ENCODE results near the gene DCN.

DCN gene

GRCh38 chr12:91098941-91099340 lies 83.7 kb downstream of the DCN start:
- no peak for DNase-seq

GRCh38 chr12:91098461-91098860 lies 84.2 kb downstream of the DCN start:
- DNase-seq = no peak

DNA sequence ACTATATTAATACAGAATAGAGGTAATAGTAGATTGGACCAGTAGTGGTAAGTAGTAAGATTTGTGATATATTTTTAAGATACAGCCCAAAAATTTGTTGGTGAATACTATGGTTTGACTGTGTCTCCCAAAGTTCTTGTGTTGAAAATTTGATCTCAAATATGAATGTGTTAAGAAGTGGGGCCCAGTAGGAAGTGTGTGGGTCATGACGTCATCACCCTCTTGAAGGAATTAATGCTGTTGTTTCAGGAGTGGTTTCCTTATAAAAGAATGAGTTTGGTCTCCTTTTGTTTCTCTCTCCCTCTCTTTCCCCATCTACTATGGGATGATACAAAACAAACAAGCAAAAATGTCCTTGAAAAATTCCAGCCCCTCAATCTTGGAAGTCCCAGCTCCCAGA lies 87.7 kb downstream of the DCN start:
- no peak for DNase-seq

GRCh38 chr12:91094032-91094662 lies 88.5 kb downstream of the DCN start:
- no peak for DNase-seq

DNA sequence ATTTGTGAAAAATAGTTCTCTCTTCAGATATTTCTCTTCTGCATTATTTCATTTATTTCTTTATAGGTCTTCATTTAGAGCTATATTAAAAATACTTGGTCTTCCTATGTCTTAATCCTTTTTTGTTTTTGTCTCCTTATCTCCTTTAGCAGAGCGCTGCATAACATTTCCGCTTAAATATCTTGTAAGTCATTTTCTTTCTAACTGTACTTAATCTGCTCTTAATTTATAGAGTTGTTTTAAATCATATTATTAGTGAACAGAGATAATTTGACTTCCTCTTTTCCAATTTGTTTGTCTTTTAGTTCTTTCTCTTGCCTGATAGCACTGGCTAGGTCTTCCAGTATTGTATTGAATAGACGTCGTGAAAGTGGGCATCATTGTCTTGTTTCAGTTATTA lies 89.3 kb downstream of the DCN start:
- DNase-seq = no peak

DNA sequence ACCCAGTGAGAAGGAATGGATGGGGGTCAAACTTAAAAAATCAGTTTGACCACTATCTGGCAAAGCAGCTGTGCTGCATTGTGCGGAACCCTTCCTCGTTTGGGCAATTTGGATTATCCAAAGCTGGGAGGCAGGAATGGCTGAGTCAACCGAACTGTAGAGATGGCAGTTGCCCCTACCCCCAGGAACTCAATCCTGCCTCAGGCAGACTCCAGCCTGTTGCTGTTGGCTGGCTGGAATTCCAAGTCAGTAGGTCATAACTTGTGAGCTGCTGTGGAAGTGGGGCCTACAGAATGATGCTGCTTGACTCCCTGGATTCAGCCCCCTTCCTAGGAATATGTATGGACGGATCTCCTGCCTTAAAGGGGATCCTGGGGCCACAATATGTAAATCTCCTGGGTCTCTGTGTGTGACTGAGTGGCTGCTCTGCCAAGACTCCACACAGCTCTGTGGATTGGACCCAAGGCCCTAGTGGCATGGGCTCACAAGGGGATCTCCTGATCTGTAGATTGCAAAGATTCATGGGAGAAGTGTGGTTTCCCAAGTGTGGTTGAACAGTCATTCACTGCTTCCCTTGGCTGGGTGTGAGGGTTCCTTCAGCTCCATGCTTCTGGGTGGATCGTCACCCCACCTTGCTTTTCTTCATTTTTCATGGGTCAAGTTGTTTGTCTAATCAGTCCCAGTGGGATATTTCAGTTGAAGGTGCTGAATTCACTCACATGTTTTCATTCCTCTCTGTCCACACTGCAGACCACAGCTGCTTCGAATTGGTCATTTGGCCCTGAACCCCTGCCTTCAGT lies 90.5 kb downstream of the DCN start:
- DNase-seq = peak; percentile 2
